Glutamatergic neuron (in vitro differentiated cells): ENCODE results near the gene SNRPA1. TPM values are rescaled to one million over a fixed set of nuclear protein-coding genes. Genes with fewer than 3 reads are reported as not detected.

ENCODE experiments used
- DNase-seq: peaks from one replicate; pipeline ENCODE4 v3.0.0; 2022
- H3K27ac Mint-ChIP-seq: one replicate; pipeline ENCODE4 v1.8.0; 2020; ENCODE audit warnings: mild to moderate bottlenecking, mixed read lengths, inconsistent platforms; ENCODE audit not compliant: unreplicated experiment
- H3K27me3 Mint-ChIP-seq: one replicate; pipeline ENCODE4 v1.8.0; 2020; ENCODE audit warnings: mild to moderate bottlenecking, moderate library complexity, mixed read lengths, inconsistent platforms; ENCODE audit not compliant: unreplicated experiment
- H3K36me3 Mint-ChIP-seq: one replicate; pipeline ENCODE4 v1.8.0; 2020; ENCODE audit warnings: mild to moderate bottlenecking, mixed read lengths, inconsistent platforms; ENCODE audit not compliant: unreplicated experiment
- H3K4me1 Mint-ChIP-seq: one replicate; pipeline ENCODE4 v1.8.0; 2020; ENCODE audit warnings: mild to moderate bottlenecking, low read depth, mixed read lengths, inconsistent platforms; ENCODE audit not compliant: unreplicated experiment
- H3K4me3 Mint-ChIP-seq: one replicate; pipeline ENCODE4 v1.8.0; 2020; ENCODE audit warnings: mild to moderate bottlenecking, mixed read lengths, inconsistent platforms; ENCODE audit not compliant: unreplicated experiment
- H3K9me3 Mint-ChIP-seq: one replicate; pipeline ENCODE4 v1.8.0; 2020; ENCODE audit warnings: mild to moderate bottlenecking, moderate library complexity, mixed read lengths, inconsistent platforms; ENCODE audit not compliant: unreplicated experiment
- total RNA-seq: library from RNA; stranded (reverse); fragmentation: NEBNext Ultra II Directional; extraction: Animal tissue kit (Norgen Biotek cat#: 25700); gene quantifications from one replicate; pipeline ENCODE4 v1.2.1, GENCODE V29; 2021; ENCODE audit not compliant: unreplicated experiment
- TF ChIP-seq, protein P1 (sequence below): fragments of 200-600 bp; sonication (generic); IDR thresholded peaks from one replicate; pipeline ENCODE4 v1.5.0; 2021; ENCODE audit not compliant: partially characterized antibody, unreplicated experiment

Gene SNRPA1
- total RNA-seq, 1 donor from 2014 or later = 73.5 TPM

DNA sequence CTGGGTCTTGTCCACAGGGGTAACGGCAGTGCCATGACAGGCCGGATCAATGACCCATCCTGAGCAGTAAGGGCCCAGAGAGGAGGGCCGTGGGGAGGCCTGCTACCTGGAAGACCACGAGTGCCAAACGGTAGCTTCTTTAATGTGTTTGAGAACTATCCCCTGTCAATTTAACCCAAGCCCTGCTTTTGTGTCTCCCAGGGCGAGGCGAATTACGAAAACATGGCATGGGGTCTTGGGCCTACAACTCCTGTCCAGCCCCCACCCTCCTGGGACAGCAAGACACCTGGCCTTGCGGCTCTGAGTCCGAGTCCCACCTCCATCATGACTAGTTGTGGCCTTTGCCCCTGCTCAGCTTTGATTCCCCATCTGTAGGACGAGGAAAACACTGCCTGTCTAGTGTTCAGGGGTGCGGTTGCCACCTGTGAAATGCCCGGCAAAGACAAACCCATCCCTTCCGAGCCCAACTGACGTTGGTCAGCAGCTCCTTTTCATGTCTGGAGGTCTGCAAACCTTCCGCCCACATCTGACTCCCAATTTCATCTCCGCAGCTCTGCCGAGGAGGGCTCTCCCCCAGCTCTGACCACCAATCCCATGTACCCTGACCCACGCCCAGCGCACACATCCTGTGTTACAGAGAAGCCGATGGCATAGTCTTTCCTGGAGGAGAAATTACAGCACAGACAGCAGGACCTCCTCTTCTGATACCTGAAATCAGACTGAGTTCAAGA is 28.9 kb upstream of the SNRPA1 start:
- peaks cover 5% of the 10 kb centered on the region for H3K4me1 Mint-ChIP-seq
- H3K27ac Mint-ChIP-seq = no peak overlapping the region
- H3K27me3 Mint-ChIP-seq = peaks cover 10% of the 10 kb centered on the region
- H3K36me3 Mint-ChIP-seq = no peaks in the 10 kb centered on the region
- TF ChIP-seq, protein P1, sequence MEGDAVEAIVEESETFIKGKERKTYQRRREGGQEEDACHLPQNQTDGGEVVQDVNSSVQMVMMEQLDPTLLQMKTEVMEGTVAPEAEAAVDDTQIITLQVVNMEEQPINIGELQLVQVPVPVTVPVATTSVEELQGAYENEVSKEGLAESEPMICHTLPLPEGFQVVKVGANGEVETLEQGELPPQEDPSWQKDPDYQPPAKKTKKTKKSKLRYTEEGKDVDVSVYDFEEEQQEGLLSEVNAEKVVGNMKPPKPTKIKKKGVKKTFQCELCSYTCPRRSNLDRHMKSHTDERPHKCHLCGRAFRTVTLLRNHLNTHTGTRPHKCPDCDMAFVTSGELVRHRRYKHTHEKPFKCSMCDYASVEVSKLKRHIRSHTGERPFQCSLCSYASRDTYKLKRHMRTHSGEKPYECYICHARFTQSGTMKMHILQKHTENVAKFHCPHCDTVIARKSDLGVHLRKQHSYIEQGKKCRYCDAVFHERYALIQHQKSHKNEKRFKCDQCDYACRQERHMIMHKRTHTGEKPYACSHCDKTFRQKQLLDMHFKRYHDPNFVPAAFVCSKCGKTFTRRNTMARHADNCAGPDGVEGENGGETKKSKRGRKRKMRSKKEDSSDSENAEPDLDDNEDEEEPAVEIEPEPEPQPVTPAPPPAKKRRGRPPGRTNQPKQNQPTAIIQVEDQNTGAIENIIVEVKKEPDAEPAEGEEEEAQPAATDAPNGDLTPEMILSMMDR = no peak
- no peak overlapping the region for H3K4me3 Mint-ChIP-seq
- no peak for DNase-seq
- H3K9me3 Mint-ChIP-seq = peaks cover 7% of the 10 kb centered on the region

DNA sequence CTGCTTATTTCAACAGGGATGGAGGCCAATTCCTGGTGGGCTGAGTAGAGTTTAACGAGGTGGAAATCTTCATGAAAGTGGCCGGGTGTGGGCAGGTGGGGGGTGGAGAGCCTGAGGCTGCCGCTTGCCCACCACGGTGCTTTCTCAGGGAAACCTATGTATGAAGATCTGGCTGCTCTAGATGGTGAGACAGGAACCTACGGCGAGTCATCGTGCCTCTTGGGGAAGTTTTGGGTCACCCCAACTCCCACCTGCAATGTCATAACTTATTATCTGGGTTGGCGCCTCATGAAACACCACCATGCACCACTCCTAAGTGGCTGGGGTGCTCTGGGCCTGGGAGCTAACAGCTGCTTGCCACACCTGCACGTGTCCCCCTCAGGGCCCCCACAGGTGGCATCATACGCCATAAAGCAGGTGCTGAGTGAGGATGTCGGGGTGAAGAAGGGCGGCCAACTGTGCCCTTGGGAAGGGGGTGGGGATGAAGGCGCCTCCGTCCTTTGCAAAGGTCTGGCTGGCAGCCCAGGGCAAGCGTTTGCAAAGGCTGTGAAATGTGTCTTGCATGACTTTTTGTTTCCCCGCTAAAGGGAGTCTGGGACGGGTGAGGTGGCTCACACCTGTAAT is 27.9 kb upstream of the SNRPA1 start:
- no peak for DNase-seq
- TF ChIP-seq, protein P1 = no peak
- no peak overlapping the region for H3K4me3 Mint-ChIP-seq
- H3K9me3 Mint-ChIP-seq = peaks cover 6% of the 10 kb centered on the region
- H3K27me3 Mint-ChIP-seq = peaks cover 8% of the 10 kb centered on the region
- peaks cover 8% of the 10 kb centered on the region for H3K4me1 Mint-ChIP-seq
- no peaks in the 10 kb centered on the region for H3K36me3 Mint-ChIP-seq
- no peak overlapping the region for H3K27ac Mint-ChIP-seq

DNA sequence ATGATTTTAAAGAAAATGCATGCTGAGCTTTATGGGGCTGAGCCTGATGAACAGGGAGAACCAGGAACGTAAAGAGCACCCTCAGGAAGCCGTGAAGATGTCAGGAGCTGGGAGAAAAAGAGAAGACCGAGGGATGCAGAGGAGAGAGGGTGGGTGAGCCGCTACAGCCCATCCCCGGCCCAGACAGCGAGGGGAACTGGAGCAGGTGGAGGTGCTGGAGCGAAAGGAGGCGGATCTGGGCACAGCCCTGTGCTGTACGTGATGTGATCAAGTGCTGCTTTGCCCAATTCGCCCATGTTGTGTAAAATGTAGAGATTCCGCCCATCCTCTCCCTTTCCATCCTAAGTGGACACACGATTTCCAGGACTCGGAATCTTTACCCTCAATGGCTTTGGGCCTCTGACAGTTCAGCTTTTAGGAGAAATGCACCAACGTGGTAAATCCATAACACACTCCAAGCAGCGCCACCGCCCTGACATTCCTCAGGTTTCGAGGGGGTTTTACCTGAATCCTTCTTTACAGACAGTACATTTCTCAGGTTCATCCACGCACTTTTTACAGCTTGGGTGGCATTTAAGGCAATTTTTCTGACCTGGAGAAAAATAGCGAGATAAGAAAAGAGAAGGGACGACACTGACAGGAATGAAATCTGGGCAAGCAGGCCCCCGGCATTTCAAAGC is 27.1 kb upstream of the SNRPA1 start:
- peaks cover 10% of the 10 kb centered on the region for H3K27me3 Mint-ChIP-seq
- H3K27ac Mint-ChIP-seq = no peak overlapping the region

DNA sequence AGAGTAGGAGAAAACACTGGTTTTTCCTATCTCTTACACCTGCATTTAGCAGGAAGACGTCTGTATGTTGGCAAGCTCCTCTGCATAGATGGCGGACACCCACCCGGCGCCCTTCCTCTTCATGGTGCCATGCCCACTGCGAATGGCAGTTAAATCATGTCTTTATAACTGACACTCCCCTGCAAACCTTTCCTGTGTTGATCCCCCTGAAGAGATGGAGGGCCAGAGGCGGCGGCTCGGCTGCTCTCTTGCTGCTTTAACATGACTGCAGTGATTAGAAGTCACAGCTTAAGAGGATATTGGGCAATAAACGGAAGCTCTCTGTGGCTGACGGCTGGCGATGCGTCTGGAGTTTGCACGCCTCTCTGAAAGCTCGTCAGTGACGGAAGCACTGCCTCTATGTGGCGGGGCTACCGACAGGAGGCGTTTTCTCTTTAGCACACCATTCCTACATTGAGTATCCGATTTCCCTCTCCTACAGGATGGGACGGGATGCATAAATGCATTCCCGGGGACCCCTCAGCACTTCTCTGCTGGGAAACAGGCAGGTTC is 25.5 kb upstream of the SNRPA1 start:
- no peak for DNase-seq
- H3K4me3 Mint-ChIP-seq = no peak overlapping the region

More for the DNA sequence above, 27.1 kb upstream of the SNRPA1 start:
- H3K9me3 Mint-ChIP-seq = peaks cover 6% of the 10 kb centered on the region
- TF ChIP-seq, protein P1 = no peak
- peaks cover 5% of the 10 kb centered on the region for H3K4me1 Mint-ChIP-seq
- no peaks in the 10 kb centered on the region for H3K36me3 Mint-ChIP-seq
- H3K4me3 Mint-ChIP-seq = no peak overlapping the region
- DNase-seq = no peak

More for the DNA sequence above, 25.5 kb upstream of the SNRPA1 start:
- TF ChIP-seq, protein P1 = no peak
- no peak overlapping the region for H3K27ac Mint-ChIP-seq
- H3K36me3 Mint-ChIP-seq = no peaks in the 10 kb centered on the region
- H3K27me3 Mint-ChIP-seq = peaks cover 7% of the 10 kb centered on the region
- peaks cover 2% of the 10 kb centered on the region for H3K9me3 Mint-ChIP-seq
- peaks cover 5% of the 10 kb centered on the region for H3K4me1 Mint-ChIP-seq
